HepG2 (cell line): ENCODE measurements around the gene TMEM108. TPM values are rescaled to one million over a fixed set of nuclear protein-coding genes. Genes with fewer than 3 reads are reported as not detected.
A peak's percentile ranks its signal among the peaks of the same experiment; 100 is the strongest.

Source experiments
- ELF1 ChIP-seq: sonication (generic); formaldehyde crosslinking; IDR thresholded peaks from 2 replicates; pipeline ENCODE4 v1.4.0; 2020; ENCODE audit warnings: missing genetic modification reagents
- ERF ChIP-seq: IDR thresholded peaks from 2 replicates; pipeline ENCODE4 v1.6.1; 2018; ENCODE audit warnings: missing biosample characterization, missing genetic modification reagents
- GATAD1 ChIP-seq: IDR thresholded peaks from 2 replicates; pipeline ENCODE4 v1.6.1; 2016; ENCODE audit warnings: missing genetic modification reagents, missing compliant biosample characterization
- KLF12 ChIP-seq: sonication (generic); formaldehyde crosslinking; IDR thresholded peaks from 2 replicates; pipeline ENCODE4 v1.4.0; 2020; ENCODE audit warnings: missing genetic modification reagents, borderline replicate concordance
- MTA3 ChIP-seq: sonication (generic); formaldehyde crosslinking; IDR thresholded peaks from 2 replicates; pipeline ENCODE4 v1.4.0; 2020; ENCODE audit warnings: missing genetic modification reagents
- RAD21 ChIP-seq: fragments of 450-650 bp; formaldehyde crosslinking; IDR thresholded peaks from 2 replicates; pipeline ENCODE4 v1.5.0; 2020; ENCODE audit warnings: mild to moderate bottlenecking
- SMARCC2 ChIP-seq: fragments of 450-650 bp; IDR thresholded peaks from 2 replicates; pipeline ENCODE4 v1.6.1; 2017; ENCODE audit warnings: antibody characterized with exemption, mild to moderate bottlenecking
- SMC3 ChIP-seq: IDR thresholded peaks from 2 replicates; pipeline ENCODE4 v1.6.1; 2011; ENCODE audit warnings: low read length, improper control_type of control experiment
- SPEN ChIP-seq: sonication (generic); formaldehyde crosslinking; IDR thresholded peaks from 2 replicates; pipeline ENCODE4 v1.5.1; 2020; ENCODE audit warnings: low read depth, mild to moderate bottlenecking, missing genetic modification reagents
- STAG1 ChIP-seq: sonication (generic); formaldehyde crosslinking; IDR thresholded peaks from 2 replicates; pipeline ENCODE4 v1.4.0; 2020; ENCODE audit warnings: missing genetic modification reagents
- ZFP36L2 ChIP-seq: sonication (generic); formaldehyde crosslinking; IDR thresholded peaks from 2 replicates; pipeline ENCODE4 v1.4.0; 2020; ENCODE audit warnings: missing genetic modification reagents
- ZNF207 ChIP-seq: fragments of 450-650 bp; IDR thresholded peaks from 2 replicates; pipeline ENCODE4 v1.6.1; 2016; ENCODE audit warnings: antibody characterized with exemption, borderline replicate concordance
- ZNF430 ChIP-seq: sonication (generic); formaldehyde crosslinking; IDR thresholded peaks from 2 replicates; pipeline ENCODE4 v1.9.0; 2021; ENCODE audit warnings: mild to moderate bottlenecking, missing genetic modification reagents
- polyA plus RNA-seq, 8 experiments: library from polyadenylated mRNA; depleted of rRNA in 3 of 8; stranded (reverse) in 7 of 8; unstranded in 1 of 8; fragments of >200 nt; fragmentation: Illumina TruSeq in 4 of 8; extraction: Trizol in 4 of 8; gene quantifications; 2 replicates each; pipeline versions ENCODE4 v1.2.1 to v1.2.3, GENCODE V29; 2011 to 2016; ENCODE audit warnings: low read depth in 4 of 8, missing spikeins in 1 of 8, mixed read lengths in 1 of 8; ENCODE audit not compliant: insufficient read depth in 1 of 8
- total RNA-seq, 5 experiments: library from RNA; depleted of rRNA; stranded (reverse); fragments of >200 nt; fragmentation: Illumina TruSeq; extraction: Trizol; gene quantifications; 2 replicates each; pipeline ENCODE4 v1.2.3, GENCODE V29; 2016; ENCODE audit warnings: low read depth in 1 of 5
- TF ChIP-seq, protein P1 (sequence below): sonication (generic); formaldehyde crosslinking; IDR thresholded peaks from 2 replicates; pipeline ENCODE4 v1.5.0; 2020; ENCODE audit warnings: mild to moderate bottlenecking, missing genetic modification reagents, moderate library complexity
- TF ChIP-seq, protein P2 (sequence below): sonication (generic); formaldehyde crosslinking; IDR thresholded peaks from 2 replicates; pipeline ENCODE4 v1.5.1; 2020; ENCODE audit warnings: mild to moderate bottlenecking, missing genetic modification reagents
- TF ChIP-seq, protein P3 (sequence below): sonication (generic); formaldehyde crosslinking; IDR thresholded peaks from 2 replicates; pipeline ENCODE4 v1.4.0; 2020; ENCODE audit warnings: low read depth, missing genetic modification reagents
- TF ChIP-seq, protein P4 (sequence below): IDR thresholded peaks from 2 replicates; pipeline ENCODE4 v1.6.1; 2016; ENCODE audit warnings: low read depth

The TMEM108 gene
- total and polyA plus RNA-seq, 2 of the 13 experiments (the other 11 are each of a cell fraction or from before 2014, with no cell fraction given): not detected

DNA sequence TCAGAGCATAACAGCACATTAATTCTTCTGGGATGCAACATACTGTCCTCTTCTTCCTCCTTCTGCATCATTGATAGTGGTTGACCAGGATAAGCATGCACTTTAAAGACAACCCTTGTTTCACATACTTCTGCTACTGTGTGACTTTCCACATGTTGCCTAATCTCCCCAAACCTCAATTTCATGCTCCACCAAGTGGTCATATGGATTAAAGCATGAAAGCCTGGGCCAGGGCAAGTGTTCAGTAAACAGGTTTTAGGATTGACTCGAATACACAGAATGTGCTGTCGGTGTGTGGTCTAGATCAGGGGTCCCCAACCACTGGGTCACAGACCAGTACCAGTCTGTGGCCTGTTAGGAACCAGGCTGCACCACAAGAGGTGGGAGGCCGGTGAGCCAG lies 339.2 kb downstream of the TMEM108 start (continued):
- TF ChIP-seq, protein P1, sequence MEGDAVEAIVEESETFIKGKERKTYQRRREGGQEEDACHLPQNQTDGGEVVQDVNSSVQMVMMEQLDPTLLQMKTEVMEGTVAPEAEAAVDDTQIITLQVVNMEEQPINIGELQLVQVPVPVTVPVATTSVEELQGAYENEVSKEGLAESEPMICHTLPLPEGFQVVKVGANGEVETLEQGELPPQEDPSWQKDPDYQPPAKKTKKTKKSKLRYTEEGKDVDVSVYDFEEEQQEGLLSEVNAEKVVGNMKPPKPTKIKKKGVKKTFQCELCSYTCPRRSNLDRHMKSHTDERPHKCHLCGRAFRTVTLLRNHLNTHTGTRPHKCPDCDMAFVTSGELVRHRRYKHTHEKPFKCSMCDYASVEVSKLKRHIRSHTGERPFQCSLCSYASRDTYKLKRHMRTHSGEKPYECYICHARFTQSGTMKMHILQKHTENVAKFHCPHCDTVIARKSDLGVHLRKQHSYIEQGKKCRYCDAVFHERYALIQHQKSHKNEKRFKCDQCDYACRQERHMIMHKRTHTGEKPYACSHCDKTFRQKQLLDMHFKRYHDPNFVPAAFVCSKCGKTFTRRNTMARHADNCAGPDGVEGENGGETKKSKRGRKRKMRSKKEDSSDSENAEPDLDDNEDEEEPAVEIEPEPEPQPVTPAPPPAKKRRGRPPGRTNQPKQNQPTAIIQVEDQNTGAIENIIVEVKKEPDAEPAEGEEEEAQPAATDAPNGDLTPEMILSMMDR: peak; percentile 59
- TF ChIP-seq ZNF207 (no peak), SMC3 (peak; percentile 26; the same call in 1 of the 2 replicates), ZFP36L2 (CRISPR knock-in tag) (no peak), ERF (CRISPR knock-in tag) (no peak), SPEN (CRISPR knock-in tag) (no peak), SMARCC2 (no peak), MTA3 (CRISPR knock-in tag) (no peak), GATAD1 (CRISPR knock-in tag) (no peak), RAD21 (0 out of 2 replicates have a peak, but pooled peaks have one; percentile 23), ELF1 (CRISPR knock-in tag) (no peak), STAG1 (CRISPR knock-in tag) (peak; percentile 62), KLF12 (CRISPR knock-in tag) (no peak), ZNF430 (CRISPR knock-in tag) (no peak)
- TF ChIP-seq, protein P2, sequence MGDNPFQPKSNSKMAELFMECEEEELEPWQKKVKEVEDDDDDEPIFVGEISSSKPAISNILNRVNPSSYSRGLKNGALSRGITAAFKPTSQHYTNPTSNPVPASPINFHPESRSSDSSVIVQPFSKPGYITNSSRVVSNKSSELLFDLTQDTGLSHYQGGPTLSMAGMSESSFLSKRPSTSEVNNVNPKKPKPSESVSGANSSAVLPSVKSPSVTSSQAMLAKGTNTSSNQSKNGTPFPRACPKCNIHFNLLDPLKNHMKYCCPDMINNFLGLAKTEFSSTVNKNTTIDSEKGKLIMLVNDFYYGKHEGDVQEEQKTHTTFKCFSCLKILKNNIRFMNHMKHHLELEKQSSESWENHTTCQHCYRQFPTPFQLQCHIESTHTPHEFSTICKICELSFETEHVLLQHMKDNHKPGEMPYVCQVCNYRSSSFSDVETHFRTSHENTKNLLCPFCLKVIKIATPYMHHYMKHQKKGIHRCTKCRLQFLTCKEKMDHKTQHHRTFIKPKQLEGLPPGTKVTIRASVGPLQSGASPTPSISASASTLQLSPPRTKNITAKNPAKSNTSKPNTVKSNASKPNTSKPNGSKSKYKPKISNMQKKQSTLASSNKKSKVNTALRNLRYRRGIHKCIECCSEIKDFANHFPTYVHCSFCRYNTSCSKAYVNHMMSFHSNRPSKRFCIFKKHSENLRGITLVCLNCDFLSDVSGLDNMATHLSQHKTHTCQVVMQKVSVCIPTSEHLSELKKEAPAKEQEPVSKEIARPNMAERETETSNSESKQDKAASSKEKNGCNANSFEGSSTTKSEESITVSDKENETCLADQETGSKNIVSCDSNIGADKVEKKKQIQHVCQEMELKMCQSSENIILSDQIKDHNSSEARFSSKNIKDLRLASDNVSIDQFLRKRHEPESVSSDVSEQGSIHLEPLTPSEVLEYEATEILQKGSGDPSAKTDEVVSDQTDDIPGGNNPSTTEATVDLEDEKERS (CRISPR knock-in tag): no peak
- TF ChIP-seq, protein P3, sequence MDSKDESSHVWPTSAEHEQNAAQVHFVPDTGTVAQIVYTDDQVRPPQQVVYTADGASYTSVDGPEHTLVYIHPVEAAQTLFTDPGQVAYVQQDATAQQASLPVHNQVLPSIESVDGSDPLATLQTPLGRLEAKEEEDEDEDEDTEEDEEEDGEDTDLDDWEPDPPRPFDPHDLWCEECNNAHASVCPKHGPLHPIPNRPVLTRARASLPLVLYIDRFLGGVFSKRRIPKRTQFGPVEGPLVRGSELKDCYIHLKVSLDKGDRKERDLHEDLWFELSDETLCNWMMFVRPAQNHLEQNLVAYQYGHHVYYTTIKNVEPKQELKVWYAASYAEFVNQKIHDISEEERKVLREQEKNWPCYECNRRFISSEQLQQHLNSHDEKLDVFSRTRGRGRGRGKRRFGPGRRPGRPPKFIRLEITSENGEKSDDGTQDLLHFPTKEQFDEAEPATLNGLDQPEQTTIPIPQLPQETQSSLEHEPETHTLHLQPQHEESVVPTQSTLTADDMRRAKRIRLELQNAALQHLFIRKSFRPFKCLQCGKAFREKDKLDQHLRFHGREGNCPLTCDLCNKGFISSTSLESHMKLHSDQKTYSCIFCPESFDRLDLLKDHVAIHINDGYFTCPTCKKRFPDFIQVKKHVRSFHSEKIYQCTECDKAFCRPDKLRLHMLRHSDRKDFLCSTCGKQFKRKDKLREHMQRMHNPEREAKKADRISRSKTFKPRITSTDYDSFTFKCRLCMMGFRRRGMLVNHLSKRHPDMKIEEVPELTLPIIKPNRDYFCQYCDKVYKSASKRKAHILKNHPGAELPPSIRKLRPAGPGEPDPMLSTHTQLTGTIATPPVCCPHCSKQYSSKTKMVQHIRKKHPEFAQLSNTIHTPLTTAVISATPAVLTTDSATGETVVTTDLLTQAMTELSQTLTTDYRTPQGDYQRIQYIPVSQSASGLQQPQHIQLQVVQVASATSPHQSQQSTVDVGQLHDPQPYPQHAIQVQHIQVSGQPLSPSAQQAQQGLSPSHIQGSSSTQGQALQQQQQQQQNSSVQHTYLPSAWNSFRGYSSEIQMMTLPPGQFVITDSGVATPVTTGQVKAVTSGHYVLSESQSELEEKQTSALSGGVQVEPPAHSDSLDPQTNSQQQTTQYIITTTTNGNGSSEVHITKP (CRISPR knock-in tag): no peak
- TF ChIP-seq, protein P4, sequence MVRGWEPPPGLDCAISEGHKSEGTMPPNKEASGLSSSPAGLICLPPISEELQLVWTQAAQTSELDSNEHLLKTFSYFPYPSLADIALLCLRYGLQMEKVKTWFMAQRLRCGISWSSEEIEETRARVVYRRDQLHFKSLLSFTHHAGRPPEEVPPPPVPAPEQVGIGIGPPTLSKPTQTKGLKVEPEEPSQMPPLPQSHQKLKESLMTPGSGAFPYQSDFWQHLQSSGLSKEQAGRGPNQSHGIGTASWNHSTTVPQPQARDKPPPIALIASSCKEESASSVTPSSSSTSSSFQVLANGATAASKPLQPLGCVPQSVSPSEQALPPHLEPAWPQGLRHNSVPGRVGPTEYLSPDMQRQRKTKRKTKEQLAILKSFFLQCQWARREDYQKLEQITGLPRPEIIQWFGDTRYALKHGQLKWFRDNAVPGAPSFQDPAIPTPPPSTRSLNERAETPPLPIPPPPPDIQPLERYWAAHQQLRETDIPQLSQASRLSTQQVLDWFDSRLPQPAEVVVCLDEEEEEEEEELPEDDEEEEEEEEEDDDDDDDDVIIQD (CRISPR knock-in tag): no peak
- TF ChIP-seq, all 625 proteins: peak for 6
